CD1c-positive myeloid dendritic cell (primary cell): ENCODE measurements around the gene TSPAN31.
"Not testable (repeated sequence)": the region's sequence is repeated elsewhere in the genome, so short reads cannot be mapped to it uniquely, and the experiment has no call there.

Experiments
- DNase-seq: peaks from one replicate; pipeline ENCODE4 v3.0.0-alpha.2; 2016; ENCODE audit errors: extremely low spot score

TSPAN31 gene

DNA sequence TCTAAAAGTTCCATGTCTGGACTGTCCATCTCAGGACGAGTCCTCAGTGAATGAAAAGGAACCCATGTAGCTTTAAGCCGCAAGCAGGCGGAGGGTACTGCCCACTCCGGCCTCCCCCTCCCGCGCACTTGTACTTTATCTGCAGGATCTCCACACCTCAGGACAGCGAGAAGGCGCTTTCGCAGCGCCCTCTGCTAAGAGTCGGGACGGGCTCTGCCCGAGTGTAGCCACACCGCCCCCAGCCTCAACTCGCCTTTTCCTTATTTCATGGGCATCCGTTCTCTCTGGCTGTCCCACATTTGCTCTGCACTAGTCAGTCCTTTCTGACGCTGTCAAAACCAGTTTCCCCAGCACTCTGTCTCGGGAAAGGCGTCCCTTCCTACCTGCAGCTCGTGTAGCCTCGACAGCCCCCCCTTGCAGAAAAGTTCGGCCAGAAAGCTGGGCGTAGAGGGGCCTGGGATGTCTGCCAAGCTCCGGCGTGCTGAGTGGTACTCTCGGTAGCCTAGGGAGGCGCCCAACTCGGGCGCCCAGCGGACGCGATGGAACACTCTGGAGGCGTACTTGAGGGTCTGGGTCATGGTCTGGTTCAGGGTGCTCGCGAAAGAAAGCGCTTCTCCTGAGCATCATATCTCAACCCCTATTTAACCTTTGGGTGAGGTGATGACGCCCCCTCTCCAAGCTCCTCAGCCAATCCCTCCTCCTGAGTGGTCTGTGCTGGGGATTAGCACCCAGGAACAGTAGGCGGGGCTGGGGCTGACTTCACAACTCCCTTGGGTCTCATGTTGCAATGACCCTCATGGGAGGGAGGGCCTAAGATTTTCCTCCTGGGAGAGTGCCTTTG is 21.8 kb downstream of the TSPAN31 start, which contains the start of gene CYP27B1:
Gene CYP27B1 (minus strand): TSS at position 615 of the 841 bp plus-strand sequence. CDS start 37 bp downstream, at position 578.
- DNase-seq: no peak

DNA sequence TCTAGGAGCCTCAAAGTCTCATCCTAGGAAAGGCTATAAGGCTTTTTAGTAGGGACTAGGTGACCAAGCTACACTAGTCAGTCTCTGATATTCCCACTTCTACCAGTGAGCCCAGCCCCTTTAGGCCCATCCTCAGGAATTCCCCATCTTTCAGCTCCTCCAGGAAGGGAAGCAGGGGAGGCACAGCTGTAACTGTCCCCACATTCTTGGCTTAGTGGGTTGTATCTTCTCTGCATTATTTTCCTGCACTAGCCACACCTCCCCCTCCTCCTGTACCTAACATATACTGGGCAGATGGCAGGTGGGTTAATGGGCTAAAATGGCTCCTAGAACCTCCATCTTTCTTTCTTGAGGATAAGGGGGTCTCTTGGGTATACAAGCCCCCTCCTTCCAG is 22.5 kb downstream of the TSPAN31 start:
- no peak for DNase-seq

DNA sequence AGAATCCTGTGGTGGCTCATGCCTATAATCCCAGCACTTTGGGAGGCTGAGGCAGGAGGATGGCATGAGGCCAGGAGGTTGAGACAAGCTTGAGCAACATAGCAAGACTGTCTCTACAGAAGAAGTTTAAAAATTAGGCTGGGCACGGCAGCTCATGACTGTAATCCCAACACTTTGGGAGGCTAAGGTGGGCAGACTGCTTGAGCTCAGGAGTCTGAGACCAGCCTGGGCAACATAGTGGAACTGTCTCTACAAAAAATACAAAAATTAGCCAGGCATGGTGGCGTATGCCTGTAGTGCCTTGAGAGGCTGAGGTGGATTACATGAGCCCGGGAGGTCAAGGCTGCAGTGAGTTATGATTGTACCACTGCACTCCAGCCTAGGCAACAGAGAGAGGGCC is 23.0 kb downstream of the TSPAN31 start:
- DNase-seq: no peak

DNA sequence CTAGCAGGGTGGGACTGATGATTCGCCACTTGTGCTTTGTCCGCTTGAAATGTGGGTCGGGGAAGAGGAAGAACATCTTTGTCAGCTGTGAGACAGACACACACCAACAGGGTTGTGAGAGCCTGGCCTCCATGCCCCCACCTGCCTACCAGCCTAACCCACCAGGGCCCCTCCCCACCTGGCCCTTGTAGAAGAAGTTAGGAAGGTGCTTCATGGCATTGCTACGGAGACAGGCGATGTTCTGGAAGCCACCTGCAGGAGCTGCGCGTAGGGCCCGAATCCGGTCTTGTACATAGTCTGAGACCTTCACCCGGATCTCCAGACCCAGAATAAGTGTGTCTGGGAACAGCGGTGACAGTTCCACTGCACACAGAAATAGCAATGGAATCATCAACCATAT is 24.8 kb downstream of the TSPAN31 start:
- DNase-seq: no peak

DNA sequence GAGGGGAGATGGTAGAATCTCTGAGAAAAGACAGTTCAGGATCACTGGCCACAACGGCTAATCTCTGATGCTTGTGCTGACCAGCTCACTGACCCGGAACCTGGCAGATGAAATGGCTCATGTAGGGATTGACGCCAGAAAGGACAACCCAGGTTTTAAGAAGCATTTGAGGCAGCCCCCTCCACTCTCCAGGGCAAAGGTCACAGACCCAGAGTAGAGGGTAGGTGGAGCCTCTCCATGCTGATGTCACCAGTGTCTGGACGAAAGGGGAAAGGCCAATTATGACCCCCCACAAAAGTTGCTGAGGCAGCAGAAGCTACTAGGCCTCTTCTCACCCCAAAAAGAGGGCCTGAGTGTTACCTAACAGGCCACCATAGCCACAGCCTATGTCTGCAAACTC is 25.9 kb downstream of the TSPAN31 start:
- no peak for DNase-seq

DNA sequence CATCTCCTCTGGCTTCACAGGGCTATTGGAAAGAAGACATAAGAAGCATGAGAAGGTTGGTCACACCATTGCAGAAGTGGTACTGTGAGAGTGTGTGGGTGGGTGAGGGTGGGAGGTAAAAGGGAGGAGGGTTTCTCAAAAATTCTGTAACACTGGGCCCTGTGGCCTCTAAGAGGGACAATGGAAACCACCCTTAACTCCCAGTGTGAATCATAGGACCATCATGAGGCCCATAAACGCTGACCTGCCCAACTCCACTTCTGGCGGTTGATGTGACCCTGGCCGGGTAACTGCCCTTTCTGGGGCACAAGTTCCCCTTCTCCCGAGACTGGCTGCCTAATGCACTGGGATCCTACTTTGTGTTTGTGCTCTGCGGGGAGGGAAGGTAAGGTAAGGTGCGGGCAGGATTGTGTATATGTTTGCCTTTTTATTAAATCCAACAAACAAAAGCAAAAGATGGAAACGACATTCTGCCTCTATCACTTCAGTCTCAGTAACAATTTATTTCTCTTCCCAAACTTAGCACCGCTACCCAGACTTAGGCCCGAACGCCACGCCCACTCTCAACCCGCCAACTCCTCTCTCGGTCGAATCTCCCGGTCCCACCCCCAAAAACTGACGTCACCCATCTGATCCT is 26.5 kb downstream of the TSPAN31 start:
- DNase-seq: peak; percentile 90

DNA sequence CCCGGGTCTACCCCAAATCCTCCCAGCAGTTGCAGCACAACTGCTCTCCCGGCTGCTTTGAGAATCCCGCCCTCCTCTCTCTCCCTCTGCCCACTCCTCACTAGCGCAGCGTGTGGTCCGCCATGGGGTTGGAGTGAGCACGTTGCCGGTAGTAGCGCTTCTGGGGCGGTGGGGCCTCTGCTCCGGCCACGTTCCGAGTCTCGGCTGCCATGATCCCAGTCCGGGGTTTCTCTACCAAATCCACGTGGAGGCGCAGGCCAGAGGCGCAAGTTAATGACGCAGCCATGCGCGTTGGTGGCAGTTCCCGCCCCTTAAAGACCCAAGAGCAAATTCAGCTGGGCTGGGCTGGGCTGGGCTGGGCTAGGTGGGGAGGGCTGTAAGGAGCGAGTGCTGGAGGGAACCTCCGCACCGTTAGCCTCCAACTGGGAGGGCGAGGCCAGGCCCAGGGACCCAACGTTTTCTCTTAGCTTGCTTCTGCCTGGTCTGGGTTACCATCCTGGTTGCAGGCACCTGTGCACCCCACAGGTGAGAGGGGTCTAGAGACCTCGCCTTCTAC is 27.1 kb downstream of the TSPAN31 start, which contains the start of gene METTL1:
Gene METTL1 (minus strand): TSS at position 233 of the 556 bp plus-strand sequence. CDS start 22 bp downstream, at position 211.
- peak; percentile 97 for DNase-seq

DNA sequence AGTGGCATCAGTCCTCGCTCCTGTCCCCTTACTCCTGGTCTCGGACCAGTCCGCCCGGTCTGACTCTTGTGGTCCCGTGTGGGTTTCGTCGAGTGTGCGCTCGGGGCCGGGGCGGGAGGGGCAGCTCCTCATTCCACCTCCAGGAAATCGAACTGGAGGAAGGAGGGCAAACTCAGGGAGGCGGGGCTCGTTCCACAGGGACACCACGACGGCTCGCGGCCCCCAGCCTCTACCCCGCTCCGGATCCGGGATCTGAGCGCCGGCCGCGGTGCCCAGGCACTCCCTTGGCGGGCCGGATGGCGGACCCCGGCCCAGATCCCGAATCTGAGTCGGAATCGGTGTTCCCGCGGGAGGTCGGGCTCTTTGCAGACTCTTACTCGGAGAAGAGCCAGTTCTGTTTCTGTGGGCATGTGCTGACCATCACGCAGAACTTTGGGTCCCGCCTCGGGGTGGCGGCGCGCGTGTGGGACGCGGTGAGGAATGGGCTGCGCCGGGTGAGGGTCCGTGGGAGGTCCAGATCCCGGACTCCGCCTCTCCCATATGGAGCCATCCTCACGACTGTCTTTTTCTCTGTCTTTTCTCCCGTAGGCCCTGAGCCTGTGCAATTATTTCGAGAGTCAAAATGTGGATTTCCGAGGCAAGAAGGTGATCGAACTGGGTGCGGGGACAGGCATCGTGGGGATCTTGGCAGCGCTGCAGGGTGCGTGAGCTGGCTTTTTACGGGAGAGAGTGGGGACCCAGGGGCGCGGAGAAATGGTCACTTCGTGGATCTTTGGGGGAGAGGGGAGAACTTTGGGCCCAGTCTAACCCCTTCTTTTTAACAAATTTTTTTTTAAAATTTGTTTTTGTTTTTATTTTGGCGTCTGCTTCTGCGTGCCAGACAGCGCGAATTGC is 27.8 kb downstream of the TSPAN31 start, which contains the start of gene EEF1AKMT3:
Gene EEF1AKMT3 (plus strand): TSS at position 186 of the 894 bp plus-strand sequence. CDS start 111 bp downstream, at position 297.
- peak; percentile 65 for DNase-seq

DNA sequence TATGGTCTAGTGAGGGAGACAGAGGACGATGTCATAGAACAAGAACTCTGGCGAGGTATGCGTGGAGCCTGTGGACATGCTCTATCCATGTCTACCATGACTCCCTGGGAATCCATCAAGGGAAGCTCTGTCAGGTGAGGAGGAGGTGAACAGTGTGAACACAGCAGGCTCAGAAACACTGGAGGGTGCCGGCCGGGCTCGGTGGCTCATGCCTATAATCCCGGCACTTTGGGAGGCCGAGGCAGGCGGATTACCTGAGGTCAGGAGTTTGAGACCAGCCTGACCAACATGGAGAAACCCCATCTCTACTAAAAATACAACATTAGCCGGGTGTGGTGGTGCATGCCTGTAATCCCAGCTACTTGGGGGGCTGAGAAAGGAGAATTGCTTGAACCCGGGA is 29.8 kb downstream of the TSPAN31 start:
- not testable (repeated sequence) for DNase-seq

DNA sequence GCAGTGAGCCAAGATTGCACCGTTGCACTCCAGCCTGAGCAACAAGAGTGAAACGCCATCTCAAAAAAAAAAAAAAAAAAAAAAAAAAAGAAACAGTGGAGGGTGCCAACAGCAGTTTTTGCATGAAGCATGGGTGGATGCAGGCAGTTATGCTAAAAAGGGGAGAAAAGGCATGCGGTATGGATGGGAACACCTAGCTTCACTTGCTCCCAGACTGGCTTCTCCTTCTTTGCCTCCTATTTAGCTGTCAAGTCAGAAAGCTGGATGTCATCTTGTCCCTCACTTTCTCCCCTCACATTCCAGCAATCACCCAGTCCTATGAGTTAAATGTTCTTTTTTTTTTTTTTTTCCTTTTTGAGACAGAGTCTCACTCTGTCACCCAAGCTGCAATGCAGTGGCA is 30.2 kb downstream of the TSPAN31 start:
- no peak for DNase-seq

DNA sequence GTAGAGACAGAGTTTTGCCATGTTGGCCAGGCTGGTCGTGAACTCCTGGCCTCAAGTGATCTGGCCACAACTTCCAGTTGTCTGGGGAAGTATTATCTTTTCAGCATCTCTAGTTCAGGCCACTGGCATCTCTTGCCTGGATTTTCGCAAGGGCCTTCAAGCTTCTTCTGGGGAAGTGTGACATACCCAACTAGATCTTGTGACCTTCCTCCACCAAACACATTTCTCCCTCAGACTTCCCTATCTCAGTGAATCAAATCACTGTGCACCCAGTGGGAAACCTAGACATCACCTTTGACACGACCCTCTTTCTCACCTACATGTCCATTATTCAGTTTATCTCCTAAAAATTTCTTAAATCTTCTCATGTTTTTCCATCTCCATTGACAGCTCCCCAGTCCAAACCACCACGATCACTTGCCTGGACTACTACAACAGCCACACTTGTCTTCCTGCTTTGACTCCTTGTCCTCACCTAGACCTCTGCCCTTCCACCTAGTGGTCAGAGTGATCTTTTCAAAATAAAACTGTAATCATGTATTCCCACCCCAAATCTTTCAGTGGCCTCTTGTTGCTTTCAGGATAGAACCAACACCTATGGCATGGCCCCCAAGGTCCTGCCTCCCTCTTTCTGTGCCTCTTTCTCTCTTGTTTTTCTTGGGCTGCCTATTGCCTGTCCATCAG is 30.9 kb downstream of the TSPAN31 start:
- peak; percentile 83 for DNase-seq

DNA sequence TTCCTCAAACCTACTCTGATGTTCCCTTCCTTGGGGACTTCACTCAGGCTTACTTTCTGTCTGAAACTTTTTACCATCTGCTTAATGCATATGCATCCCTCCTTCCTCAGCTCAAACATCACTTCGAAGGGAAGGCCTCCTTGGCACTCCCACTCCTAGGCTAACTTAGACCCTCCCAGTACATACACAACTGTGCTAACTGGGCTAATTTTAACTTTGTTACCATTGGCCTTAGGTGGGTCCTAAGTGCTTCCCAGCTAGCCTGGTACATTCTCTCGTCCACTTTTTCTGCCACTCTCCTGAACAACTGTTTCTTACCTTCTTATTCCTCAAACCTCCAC is 31.4 kb downstream of the TSPAN31 start:
- no peak for DNase-seq

DNA sequence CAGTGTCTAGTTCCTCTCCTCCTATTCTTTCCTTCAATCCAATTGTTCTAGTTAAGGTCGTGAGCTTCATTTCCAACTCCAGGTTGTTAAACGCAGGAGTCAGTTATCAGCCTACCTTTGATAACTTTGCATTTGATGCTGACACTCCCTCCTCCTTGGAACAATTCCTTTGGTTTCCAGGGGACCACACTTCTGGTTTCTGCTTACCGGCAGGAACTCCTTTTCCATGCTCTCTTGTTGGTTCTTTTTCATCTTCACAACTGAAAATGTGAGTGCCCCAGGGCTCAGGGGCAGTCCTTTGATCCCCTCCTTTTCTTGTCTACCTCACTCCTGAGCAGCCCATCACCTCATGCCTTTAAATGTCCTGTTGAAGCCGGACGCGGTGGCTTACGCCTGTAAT is 32.5 kb downstream of the TSPAN31 start:
- no peak for DNase-seq

DNA sequence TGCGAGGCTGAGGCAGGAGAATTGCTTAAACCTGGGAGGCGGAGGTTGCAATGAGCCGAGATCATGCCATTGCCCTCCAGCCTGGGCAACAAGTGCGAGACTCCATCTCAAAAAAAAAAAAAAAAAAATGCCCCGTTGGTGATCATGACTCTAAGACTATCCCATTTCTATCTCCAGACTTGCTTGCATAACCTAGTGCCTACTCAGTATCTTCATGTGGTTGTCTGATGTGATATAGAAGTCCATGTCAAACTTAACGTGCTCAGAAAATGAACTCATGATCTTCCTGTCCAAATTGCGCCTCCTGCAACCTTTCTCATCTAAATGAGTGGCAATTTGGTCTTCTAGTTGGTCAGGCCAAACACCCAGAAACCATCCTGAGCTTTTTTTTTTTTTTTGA is 33.1 kb downstream of the TSPAN31 start:
- DNase-seq: no peak

DNA sequence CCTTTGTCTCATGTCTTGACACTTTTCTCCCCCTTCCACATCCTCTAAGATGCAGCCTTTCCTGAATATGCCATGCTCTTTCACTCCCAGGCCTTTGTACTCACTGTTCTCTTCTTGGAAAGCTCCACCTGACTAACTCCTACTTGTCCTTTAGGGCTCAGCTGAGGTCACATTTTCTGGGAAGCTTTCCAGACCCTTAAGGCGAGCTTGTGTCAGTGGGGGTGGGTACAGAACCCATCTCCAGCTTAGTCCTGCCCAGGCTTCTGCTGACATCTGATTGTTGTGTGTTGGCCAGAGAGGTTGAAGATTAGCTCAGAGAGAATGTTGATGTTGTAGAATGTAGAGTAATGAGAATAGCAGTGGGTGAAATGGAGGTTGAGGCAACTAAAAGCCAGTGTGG is 34.9 kb downstream of the TSPAN31 start:
- no peak for DNase-seq

DNA sequence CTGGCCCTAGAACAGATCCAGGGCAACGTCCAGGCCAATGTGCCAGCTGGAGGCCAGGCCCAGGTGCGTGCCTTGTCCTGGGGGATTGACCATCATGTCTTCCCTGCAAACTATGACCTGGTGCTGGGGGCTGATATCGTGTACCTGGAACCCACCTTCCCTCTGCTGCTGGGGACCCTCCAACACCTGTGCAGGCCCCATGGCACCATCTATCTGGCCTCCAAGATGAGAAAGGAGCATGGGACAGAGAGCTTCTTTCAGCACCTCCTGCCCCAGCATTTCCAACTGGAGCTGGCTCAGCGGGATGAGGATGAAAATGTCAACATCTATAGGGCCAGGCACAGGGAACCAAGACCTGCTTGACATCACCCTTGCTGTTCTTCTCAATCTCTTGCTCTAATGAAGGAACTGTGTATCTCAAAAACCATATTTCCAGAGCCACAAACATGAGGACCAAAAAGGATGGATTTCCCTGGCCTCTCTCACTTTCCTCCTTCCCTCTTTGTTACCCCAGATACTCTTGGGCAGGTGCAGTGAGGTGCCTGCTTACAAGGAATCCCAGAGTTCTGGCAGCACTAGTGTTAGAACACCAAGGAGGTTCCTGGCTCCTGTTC is 35.6 kb downstream of the TSPAN31 start:
- DNase-seq: no peak

DNA sequence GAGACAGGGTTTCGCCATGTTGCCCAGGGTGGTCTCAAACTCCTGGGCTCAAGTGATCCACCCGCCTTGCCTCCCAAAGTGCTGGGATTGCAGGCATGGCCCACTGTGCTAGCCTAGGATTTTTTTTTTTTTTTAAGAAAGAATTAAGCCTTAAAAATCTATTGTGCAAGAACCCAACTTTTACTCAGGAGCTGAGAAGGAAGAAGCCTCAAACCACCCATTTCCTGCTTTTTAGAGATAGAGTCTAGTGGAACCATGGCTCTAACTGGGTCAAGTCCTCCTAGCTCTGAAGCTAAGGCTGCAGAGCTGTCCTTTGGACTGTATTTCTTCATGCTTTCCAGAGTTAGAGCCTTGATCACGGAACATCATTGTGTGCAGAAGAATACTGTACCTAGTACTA is 36.4 kb downstream of the TSPAN31 start:
- DNase-seq: peak; percentile 58

DNA sequence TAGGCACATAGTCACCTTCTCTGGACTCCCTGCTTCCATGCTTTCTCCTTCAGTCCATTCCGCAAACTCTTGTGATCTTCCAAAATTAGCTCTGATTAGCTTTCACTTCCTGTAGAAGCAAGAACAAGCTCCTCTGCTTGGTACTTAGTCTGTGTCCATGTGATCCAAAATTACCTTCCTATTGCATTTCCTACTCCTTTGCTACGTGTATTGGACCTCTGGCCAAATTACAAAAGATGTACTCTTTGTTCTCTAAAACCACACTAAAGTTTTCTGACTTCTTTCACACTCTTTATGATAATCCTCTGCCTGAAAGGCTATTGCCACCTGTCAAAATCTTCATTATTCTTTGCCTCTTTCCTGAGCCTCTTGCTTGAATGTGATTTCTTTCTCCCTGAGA is 37.0 kb downstream of the TSPAN31 start:
- peak; percentile 34 for DNase-seq

DNA sequence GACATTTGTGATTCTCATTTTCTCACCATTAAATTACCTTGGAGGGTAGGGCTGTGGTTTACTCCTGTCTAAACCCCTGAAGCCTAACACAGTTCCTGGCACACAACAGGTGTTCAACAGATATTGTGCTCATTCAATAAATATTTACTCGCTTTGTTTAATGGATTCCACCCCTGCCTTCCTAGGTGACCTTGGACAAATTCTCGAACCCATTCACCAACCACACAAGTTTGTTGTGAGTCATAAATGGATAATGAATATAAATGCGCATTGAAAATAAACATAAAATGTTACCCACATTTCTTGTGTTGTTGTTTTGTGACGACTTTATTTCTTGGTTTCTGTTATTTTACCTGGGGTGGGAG is 37.4 kb downstream of the TSPAN31 start:
- no peak for DNase-seq

DNA sequence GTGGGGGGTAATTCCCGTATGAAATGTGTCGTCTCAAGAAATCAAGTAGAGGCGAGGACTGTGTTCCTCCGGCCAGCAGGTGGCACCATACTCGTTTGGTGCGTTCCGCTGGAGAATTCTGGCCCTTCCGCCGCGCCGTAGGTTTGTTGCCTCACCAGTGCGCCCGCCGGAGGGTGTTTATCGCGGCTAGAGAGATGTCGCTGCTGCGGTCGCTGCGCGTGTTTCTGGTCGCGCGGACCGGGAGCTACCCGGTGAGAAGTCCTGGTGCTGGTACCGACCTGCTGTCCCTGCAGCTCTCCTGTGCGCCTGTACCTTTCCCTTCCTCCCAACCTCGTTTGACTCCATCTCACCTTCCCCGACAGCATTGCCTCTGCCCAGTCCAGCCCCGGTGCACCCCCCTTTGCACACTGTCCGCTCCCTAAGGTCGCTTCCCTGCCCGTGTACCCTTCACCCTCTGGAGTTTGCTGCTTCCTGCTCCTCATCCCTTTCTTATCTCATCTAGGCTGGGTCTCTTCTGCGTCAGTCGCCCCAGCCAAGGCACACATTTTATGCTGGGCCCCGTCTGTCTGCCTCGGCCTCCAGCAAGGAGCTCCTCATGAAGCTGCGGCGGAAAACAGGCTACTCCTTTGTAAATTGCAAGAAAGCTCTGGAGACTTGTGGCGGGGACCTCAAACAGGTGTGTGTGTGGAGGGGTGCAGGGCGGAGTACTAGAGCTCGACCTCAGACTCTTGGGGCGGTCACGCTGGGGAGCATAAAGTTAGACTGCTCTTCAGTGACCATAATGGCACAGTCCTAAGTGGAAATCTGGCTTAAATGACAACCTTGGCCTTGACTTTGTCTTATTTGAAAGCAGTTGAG is 38.0 kb downstream of the TSPAN31 start, which contains the start of gene TSFM:
Gene TSFM (plus strand): TSS at position 180 of the 858 bp plus-strand sequence. CDS start 15 bp downstream, at position 195.
- peak; percentile 98 for DNase-seq
